Activated B cell treated with CpG ODN at 0.5 μM for 24 hours (primary cell): Measurements from ENCODE around the gene HECTD1. TPM values are rescaled to one million over a fixed set of nuclear protein-coding genes. Genes with fewer than 3 reads are reported as not detected.
A peak's percentile ranks its signal among the peaks of the same experiment; 100 is the strongest.

Source experiments
- ATAC-seq: fragments of 200-7000 bp; cut with Tn5 transposase; one replicate; pipeline ENCODE4 v1.10.0; 2021; ENCODE audit warnings: low read depth, mild to moderate bottlenecking, moderate library complexity
- CTCF ChIA-PET: fragments of 350-600 bp; sonication (Branson Sonifier 250); formaldehyde crosslinking; loops from one replicate; lab custom pipeline; 2021; ENCODE audit warnings: antibody characterized with exemption; lab: Charles Lee
- POLR2A ChIA-PET: fragments of 350-600 bp; sonication (Branson Sonifier 250); formaldehyde crosslinking; loops from one replicate; lab custom pipeline; 2021; ENCODE audit warnings: antibody characterized with exemption; lab: Charles Lee
- DNase-seq: peaks from one replicate; pipeline ENCODE4 v3.0.0; 2022
- H3K27ac Mint-ChIP-seq: one replicate; pipeline ENCODE4 v1.8.0; 2020; ENCODE audit warnings: mixed read lengths
- H3K27me3 Mint-ChIP-seq: one replicate; pipeline ENCODE4 v1.8.0; 2021; ENCODE audit warnings: mixed read lengths
- H3K36me3 Mint-ChIP-seq: one replicate; pipeline ENCODE4 v1.8.0; 2021; ENCODE audit warnings: low read depth, mixed read lengths
- H3K4me1 Mint-ChIP-seq: one replicate; pipeline ENCODE4 v1.8.0; 2021; ENCODE audit warnings: mixed read lengths
- H3K4me3 Mint-ChIP-seq: one replicate; pipeline ENCODE4 v1.8.0; 2020; ENCODE audit warnings: mild to moderate bottlenecking, mixed read lengths
- H3K9me3 Mint-ChIP-seq: one replicate; pipeline ENCODE4 v1.8.0; 2020; ENCODE audit warnings: mixed read lengths
- CTCF ChIP-seq: fragments of 200-600 bp; IDR thresholded peaks from one replicate; pipeline ENCODE4 v1.8.0; 2022; ENCODE audit warnings: antibody characterized with exemption, mild to moderate bottlenecking
- intact Hi-C: fragments of 100-400 bp; cut with micrococcal nuclease; formaldehyde crosslinking; loops from one replicate; pipeline ENCODE4 v1.15.1; 2024
- total RNA-seq: library from RNA; stranded (reverse); gene quantifications from 2 replicates; pipeline ENCODE4 v1.2.3, GENCODE V29; 2022

The HECTD1 gene
- total RNA-seq, 1 donor from 2014 or later = 163 TPM

- ChIA-PET POLR2A (interaction anchor here (1.8 kb wide), 1 partner anchor 22 kb away, joined by 14 read pairs; the partner anchor contains the start of gene HECTD1), CTCF (interaction anchor here (1.4 kb wide), 1 partner anchor 22 kb away, joined by 7 read pairs; the partner anchor contains the start of gene HECTD1)
- ATAC-seq (no peak), DNase-seq (no peak)
- intact Hi-C loops = no loop called here
- H3K27me3 Mint-ChIP-seq = no peaks in the 10 kb centered on the region
- H3K4me1 Mint-ChIP-seq = peaks cover 5% of the 10 kb centered on the region
- H3K9me3 Mint-ChIP-seq = no peaks in the 10 kb centered on the region
- no peak for TF ChIP-seq CTCF
- no peak overlapping the region for H3K27ac Mint-ChIP-seq
- no peak overlapping the region for H3K4me3 Mint-ChIP-seq
- no peaks in the 10 kb centered on the region for H3K36me3 Mint-ChIP-seq
Observed at GRCh38 chr14:31229638-31230572, 22.3 kb upstream of the HECTD1 start.

GRCh38 chr14:31229009-31229408 is 21.4 kb upstream of the HECTD1 start:
- ChIA-PET CTCF (interaction anchor here (1.4 kb wide), 1 partner anchor 22 kb away, joined by 7 read pairs; the partner anchor contains the start of gene HECTD1), POLR2A (interaction anchor here (1.8 kb wide), 1 partner anchor 21 kb away, joined by 14 read pairs; the partner anchor contains the start of gene HECTD1)
- DNase-seq = no peak
- no peaks in the 10 kb centered on the region for H3K27me3 Mint-ChIP-seq
- peak; percentile 28 for ATAC-seq
- H3K9me3 Mint-ChIP-seq = no peaks in the 10 kb centered on the region
- no peak for TF ChIP-seq CTCF
- no peaks in the 10 kb centered on the region for H3K36me3 Mint-ChIP-seq
- H3K4me1 Mint-ChIP-seq = peaks cover 5% of the 10 kb centered on the region
- H3K27ac Mint-ChIP-seq = no peak overlapping the region
- H3K4me3 Mint-ChIP-seq = no peak overlapping the region
- intact Hi-C loops = no loop called here

GRCh38 chr14:31228533-31228932 is 20.9 kb upstream of the HECTD1 start:
- Mint-ChIP-seq H3K9me3 (no peaks in the 10 kb centered on the region), H3K27ac (no peak overlapping the region), H3K27me3 (no peaks in the 10 kb centered on the region), H3K4me3 (no peak overlapping the region), H3K4me1 (peaks cover 5% of the 10 kb centered on the region), H3K36me3 (no peaks in the 10 kb centered on the region)
- TF ChIP-seq CTCF = no peak
- CTCF ChIA-PET = interaction anchor here (1.4 kb wide), 1 partner anchor 21 kb away, joined by 7 read pairs; the partner anchor contains the start of gene HECTD1
- POLR2A ChIA-PET = interaction anchor here (1.8 kb wide), 1 partner anchor 20 kb away, joined by 14 read pairs; the partner anchor contains the start of gene HECTD1
- no peak for DNase-seq
- ATAC-seq = no peak
- intact Hi-C loops = no loop called here

- no peaks in the 10 kb centered on the region for H3K9me3 Mint-ChIP-seq
- peaks cover 5% of the 10 kb centered on the region for H3K4me1 Mint-ChIP-seq
- H3K36me3 Mint-ChIP-seq = no peaks in the 10 kb centered on the region
- no peak overlapping the region for H3K27ac Mint-ChIP-seq
- DNase-seq (no peak), ATAC-seq (no peak)
- no peaks in the 10 kb centered on the region for H3K27me3 Mint-ChIP-seq
- ChIA-PET CTCF (no interaction called here), POLR2A (no interaction called here)
- no peak for TF ChIP-seq CTCF
- intact Hi-C loops = no loop called here
- H3K4me3 Mint-ChIP-seq = no peak overlapping the region
Observed at GRCh38 chr14:31224808-31225207, 17.2 kb upstream of the HECTD1 start.

GRCh38 chr14:31223331-31223730 is 15.7 kb upstream of the HECTD1 start:
- CTCF ChIA-PET = no interaction called here
- no peaks in the 10 kb centered on the region for H3K36me3 Mint-ChIP-seq
- H3K27ac Mint-ChIP-seq = no peak overlapping the region
- no peaks in the 10 kb centered on the region for H3K9me3 Mint-ChIP-seq
- no peak for TF ChIP-seq CTCF
- H3K4me3 Mint-ChIP-seq = no peak overlapping the region
- H3K4me1 Mint-ChIP-seq = no peaks in the 10 kb centered on the region
- intact Hi-C loops = no loop called here
- POLR2A ChIA-PET = no interaction called here
- DNase-seq (no peak), ATAC-seq (no peak)
- H3K27me3 Mint-ChIP-seq = no peaks in the 10 kb centered on the region
